HEK293 (cell line): Measurements from ENCODE around the gene RALGAPA1.

ENCODE experiments used
- CTCF ChIA-PET: fragments of 350-600 bp; formaldehyde crosslinking; extraction: SDS; loops from one replicate; lab custom pipeline; 2021; ENCODE audit warnings: antibody characterized with exemption; lab: Yijun Ruan, JAX
- POLR2A ChIA-PET: fragments of 300-600 bp; formaldehyde crosslinking; extraction: SDS; loops from one replicate; lab custom pipeline; 2020; ENCODE audit warnings: antibody characterized with exemption, inconsistent platforms; lab: Yijun Ruan, JAX
- H3K27ac ChIP-seq: fragments of 200-500 bp; sonication (Bioruptor generic); 2 replicates; pipeline ENCODE4 v1.5.1; 2014; ENCODE audit warnings: low read depth, low read length, control low read depth, inconsistent platforms; ENCODE audit errors: extremely low read depth
- H3K36me3 ChIP-seq, 2 experiments: fragments of 200-500 bp in 1 of 2; sonication (Bioruptor generic) in 1 of 2; 1 replicate in 1 of 2; 2 replicates in 1 of 2; pipeline ENCODE4 v1.5.1; 2014 to 2017; ENCODE audit warnings: inconsistent platforms in 2 of 2, low read length in 2 of 2; ENCODE audit not compliant: control insufficient read depth in 2 of 2, insufficient read depth in 1 of 2
- H3K4me1 ChIP-seq: fragments of 200-500 bp; sonication (Bioruptor generic); 2 replicates; pipeline ENCODE4 v1.5.1; 2014; ENCODE audit warnings: mild to moderate bottlenecking, low read length, inconsistent platforms; ENCODE audit not compliant: control insufficient read depth, insufficient read depth
- H3K4me3 ChIP-seq: 2 replicates; pipeline ENCODE4 v1.5.1; 2011; ENCODE audit warnings: low read depth, mild to moderate bottlenecking, control low read depth, low read length, moderate library complexity
- H3K9me3 ChIP-seq: fragments of 200-500 bp; sonication (Bioruptor generic); 2 replicates; pipeline ENCODE4 v1.5.1; 2014; ENCODE audit warnings: low read depth, low read length, inconsistent platforms; ENCODE audit not compliant: control insufficient read depth, insufficient read depth
- KLF7 ChIP-seq: fragments of 450-650 bp; formaldehyde crosslinking; IDR thresholded peaks from 2 replicates; pipeline ENCODE4 v1.5.1; 2016; ENCODE audit warnings: missing biosample characterization, missing genetic modification characterization, borderline replicate concordance
- SCRT2 ChIP-seq: fragments of 450-650 bp; formaldehyde crosslinking; IDR thresholded peaks from 2 replicates; pipeline ENCODE4 v1.5.1; 2016; ENCODE audit warnings: missing biosample characterization, missing genetic modification characterization
- SP7 ChIP-seq: fragments of 450-650 bp; formaldehyde crosslinking; IDR thresholded peaks from 2 replicates; pipeline ENCODE4 v1.5.1; 2016; ENCODE audit warnings: missing biosample characterization, missing genetic modification characterization
- ZBTB1 ChIP-seq: fragments of 450-650 bp; formaldehyde crosslinking; IDR thresholded peaks from 2 replicates; pipeline ENCODE4 v1.5.1; 2016; ENCODE audit warnings: missing biosample characterization, missing genetic modification characterization
- ZBTB17 ChIP-seq: fragments of 450-650 bp; formaldehyde crosslinking; IDR thresholded peaks from 2 replicates; pipeline ENCODE4 v1.5.1; 2016; ENCODE audit warnings: missing biosample characterization, missing genetic modification characterization
- ZFHX2 ChIP-seq: fragments of 450-650 bp; formaldehyde crosslinking; conservative IDR thresholded peaks from 2 replicates; pipeline ENCODE4 v1.5.1; 2016; ENCODE audit warnings: missing biosample characterization, missing genetic modification characterization
- ZFP69B ChIP-seq: fragments of 450-650 bp; formaldehyde crosslinking; IDR thresholded peaks from 2 replicates; pipeline ENCODE4 v1.5.1; 2016; ENCODE audit warnings: missing biosample characterization, missing genetic modification characterization
- ZNF16 ChIP-seq: fragments of 450-650 bp; formaldehyde crosslinking; IDR thresholded peaks from 2 replicates; pipeline ENCODE4 v1.5.1; 2016; ENCODE audit warnings: low read depth, missing biosample characterization, missing genetic modification characterization
- ZNF302 ChIP-seq: fragments of 450-650 bp; formaldehyde crosslinking; IDR thresholded peaks from 2 replicates; pipeline ENCODE4 v1.5.1; 2016; ENCODE audit warnings: missing biosample characterization, missing genetic modification characterization, low read depth
- ZNF350 ChIP-seq: fragments of 450-650 bp; formaldehyde crosslinking; IDR thresholded peaks from 2 replicates; pipeline ENCODE4 v1.5.0; 2017; ENCODE audit warnings: missing biosample characterization, mild to moderate bottlenecking, missing genetic modification characterization
- ZNF426 ChIP-seq: fragments of 450-650 bp; formaldehyde crosslinking; IDR thresholded peaks from 2 replicates; pipeline ENCODE4 v1.5.1; 2017; ENCODE audit warnings: missing biosample characterization, missing genetic modification characterization, mild to moderate bottlenecking, inconsistent platforms, moderate library complexity
- ZNF433 ChIP-seq: fragments of 450-650 bp; formaldehyde crosslinking; IDR thresholded peaks from 2 replicates; pipeline ENCODE4 v1.5.1; 2016; ENCODE audit warnings: missing biosample characterization, missing genetic modification characterization, low read depth
- ZNF473 ChIP-seq: fragments of 450-650 bp; formaldehyde crosslinking; IDR thresholded peaks from 2 replicates; pipeline ENCODE4 v1.5.1; 2017; ENCODE audit warnings: missing biosample characterization, missing genetic modification characterization
- ZNF514 ChIP-seq: fragments of 450-650 bp; formaldehyde crosslinking; IDR thresholded peaks from 2 replicates; pipeline ENCODE4 v1.5.1; 2016; ENCODE audit warnings: missing biosample characterization, missing genetic modification characterization
- ZNF561 ChIP-seq: fragments of 450-650 bp; IDR thresholded peaks from 2 replicates; pipeline ENCODE4 v1.5.1; 2018; ENCODE audit warnings: missing biosample characterization, missing genetic modification characterization, borderline replicate concordance
- ZNF596 ChIP-seq: fragments of 450-650 bp; IDR thresholded peaks from 2 replicates; pipeline ENCODE4 v1.5.0; 2018; ENCODE audit warnings: missing biosample characterization, mild to moderate bottlenecking, missing genetic modification characterization, moderate library complexity
- ZNF600 ChIP-seq: fragments of 450-650 bp; formaldehyde crosslinking; IDR thresholded peaks from 2 replicates; pipeline ENCODE4 v1.5.1; 2016; ENCODE audit warnings: missing biosample characterization, missing genetic modification characterization
- ZNF626 ChIP-seq: fragments of 450-650 bp; sonication (Bioruptor Pico); formaldehyde crosslinking; IDR thresholded peaks from 2 replicates; pipeline ENCODE4 v1.5.1; 2018; ENCODE audit warnings: missing biosample characterization, missing genetic modification characterization, inconsistent platforms
- ZNF707 ChIP-seq: fragments of 450-650 bp; formaldehyde crosslinking; IDR thresholded peaks from 2 replicates; pipeline ENCODE4 v1.5.1; 2016; ENCODE audit warnings: missing biosample characterization, missing genetic modification characterization
- ZNF785 ChIP-seq: fragments of 450-650 bp; formaldehyde crosslinking; IDR thresholded peaks from 2 replicates; pipeline ENCODE4 v1.5.1; 2016; ENCODE audit warnings: missing biosample characterization, missing genetic modification characterization
- ZNF792 ChIP-seq: fragments of 450-650 bp; formaldehyde crosslinking; IDR thresholded peaks from 2 replicates; pipeline ENCODE4 v1.5.1; 2016; ENCODE audit warnings: missing biosample characterization, missing genetic modification characterization
- TF ChIP-seq, protein P1 (sequence below): fragments of 450-650 bp; formaldehyde crosslinking; IDR thresholded peaks from 2 replicates; pipeline ENCODE4 v1.5.1; 2016; ENCODE audit warnings: missing biosample characterization, missing genetic modification characterization
- TF ChIP-seq, protein P2 (sequence below): fragments of 450-650 bp; formaldehyde crosslinking; IDR thresholded peaks from 2 replicates; pipeline ENCODE4 v1.5.1; 2016; ENCODE audit warnings: missing biosample characterization, missing genetic modification characterization
- TF ChIP-seq, protein P3 (sequence below): fragments of 450-650 bp; formaldehyde crosslinking; IDR thresholded peaks from 2 replicates; pipeline ENCODE4 v1.5.1; 2016; ENCODE audit warnings: missing biosample characterization, missing genetic modification characterization, borderline replicate concordance
- TF ChIP-seq, protein P4 (sequence below): fragments of 450-650 bp; formaldehyde crosslinking; IDR thresholded peaks from 2 replicates; pipeline ENCODE4 v1.5.1; 2016; ENCODE audit warnings: missing biosample characterization, missing genetic modification characterization
- TF ChIP-seq, protein P5 (sequence below): fragments of 450-650 bp; formaldehyde crosslinking; IDR thresholded peaks from 2 replicates; pipeline ENCODE4 v1.5.1; 2016; ENCODE audit warnings: missing biosample characterization, missing genetic modification characterization

Gene RALGAPA1

DNA sequence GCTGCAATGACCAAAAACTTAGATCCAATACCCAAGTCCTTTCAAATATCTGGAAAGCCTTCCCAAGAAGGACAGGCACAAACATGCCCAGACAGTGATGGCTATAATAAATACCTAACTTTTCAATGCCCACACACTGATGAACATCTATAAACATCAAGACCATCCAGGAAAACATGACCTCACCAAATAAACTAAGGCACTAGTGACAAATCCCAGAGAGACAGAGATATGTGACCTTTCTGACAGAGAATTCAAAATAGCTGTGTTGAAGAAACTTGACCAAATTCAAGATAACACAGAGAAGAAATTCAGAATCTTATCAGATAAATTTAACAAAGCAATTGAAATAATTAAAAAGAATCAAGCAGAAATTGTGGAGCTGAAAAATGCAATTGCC lies 313.8 kb downstream of the RALGAPA1 start:
- Histone ChIP-seq H3K4me3 (no peak overlapping the region), H3K36me3 (no peaks in the 10 kb centered on the region), H3K4me1 (no peaks in the 10 kb centered on the region), H3K27ac (no peak overlapping the region), H3K9me3 (no peaks in the 10 kb centered on the region)
- ChIA-PET POLR2A (no interaction called here), CTCF (no interaction called here)
- TF ChIP-seq ZFHX2 (tag by site-specific recombination) (no peak), ZFP69B (tag by site-specific recombination) (no peak), ZNF626 (tag by site-specific recombination) (no peak), ZNF473 (no peak), ZNF596 (tag by site-specific recombination) (no peak), ZNF16 (tag by site-specific recombination) (no peak), ZNF426 (no peak), ZNF792 (no peak), ZNF785 (tag by site-specific recombination) (no peak), ZBTB1 (tag by site-specific recombination) (no peak)
- TF ChIP-seq, protein P1, sequence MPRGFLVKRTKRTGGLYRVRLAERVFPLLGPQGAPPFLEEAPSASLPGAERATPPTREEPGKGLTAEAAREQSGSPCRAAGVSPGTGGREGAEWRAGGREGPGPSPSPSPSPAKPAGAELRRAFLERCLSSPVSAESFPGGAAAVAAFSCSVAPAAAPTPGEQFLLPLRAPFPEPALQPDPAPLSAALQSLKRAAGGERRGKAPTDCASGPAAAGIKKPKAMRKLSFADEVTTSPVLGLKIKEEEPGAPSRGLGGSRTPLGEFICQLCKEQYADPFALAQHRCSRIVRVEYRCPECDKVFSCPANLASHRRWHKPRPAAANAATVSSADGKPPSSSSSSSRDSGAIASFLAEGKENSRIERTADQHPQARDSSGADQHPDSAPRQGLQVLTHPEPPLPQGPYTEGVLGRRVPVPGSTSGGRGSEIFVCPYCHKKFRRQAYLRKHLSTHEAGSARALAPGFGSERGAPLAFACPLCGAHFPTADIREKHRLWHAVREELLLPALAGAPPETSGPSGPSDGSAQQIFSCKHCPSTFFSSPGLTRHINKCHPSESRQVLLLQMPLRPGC (tag by site-specific recombination): no peak
- TF ChIP-seq, protein P2, sequence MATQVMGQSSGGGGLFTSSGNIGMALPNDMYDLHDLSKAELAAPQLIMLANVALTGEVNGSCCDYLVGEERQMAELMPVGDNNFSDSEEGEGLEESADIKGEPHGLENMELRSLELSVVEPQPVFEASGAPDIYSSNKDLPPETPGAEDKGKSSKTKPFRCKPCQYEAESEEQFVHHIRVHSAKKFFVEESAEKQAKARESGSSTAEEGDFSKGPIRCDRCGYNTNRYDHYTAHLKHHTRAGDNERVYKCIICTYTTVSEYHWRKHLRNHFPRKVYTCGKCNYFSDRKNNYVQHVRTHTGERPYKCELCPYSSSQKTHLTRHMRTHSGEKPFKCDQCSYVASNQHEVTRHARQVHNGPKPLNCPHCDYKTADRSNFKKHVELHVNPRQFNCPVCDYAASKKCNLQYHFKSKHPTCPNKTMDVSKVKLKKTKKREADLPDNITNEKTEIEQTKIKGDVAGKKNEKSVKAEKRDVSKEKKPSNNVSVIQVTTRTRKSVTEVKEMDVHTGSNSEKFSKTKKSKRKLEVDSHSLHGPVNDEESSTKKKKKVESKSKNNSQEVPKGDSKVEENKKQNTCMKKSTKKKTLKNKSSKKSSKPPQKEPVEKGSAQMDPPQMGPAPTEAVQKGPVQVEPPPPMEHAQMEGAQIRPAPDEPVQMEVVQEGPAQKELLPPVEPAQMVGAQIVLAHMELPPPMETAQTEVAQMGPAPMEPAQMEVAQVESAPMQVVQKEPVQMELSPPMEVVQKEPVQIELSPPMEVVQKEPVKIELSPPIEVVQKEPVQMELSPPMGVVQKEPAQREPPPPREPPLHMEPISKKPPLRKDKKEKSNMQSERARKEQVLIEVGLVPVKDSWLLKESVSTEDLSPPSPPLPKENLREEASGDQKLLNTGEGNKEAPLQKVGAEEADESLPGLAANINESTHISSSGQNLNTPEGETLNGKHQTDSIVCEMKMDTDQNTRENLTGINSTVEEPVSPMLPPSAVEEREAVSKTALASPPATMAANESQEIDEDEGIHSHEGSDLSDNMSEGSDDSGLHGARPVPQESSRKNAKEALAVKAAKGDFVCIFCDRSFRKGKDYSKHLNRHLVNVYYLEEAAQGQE (tag by site-specific recombination): no peak
- TF ChIP-seq, protein P3, sequence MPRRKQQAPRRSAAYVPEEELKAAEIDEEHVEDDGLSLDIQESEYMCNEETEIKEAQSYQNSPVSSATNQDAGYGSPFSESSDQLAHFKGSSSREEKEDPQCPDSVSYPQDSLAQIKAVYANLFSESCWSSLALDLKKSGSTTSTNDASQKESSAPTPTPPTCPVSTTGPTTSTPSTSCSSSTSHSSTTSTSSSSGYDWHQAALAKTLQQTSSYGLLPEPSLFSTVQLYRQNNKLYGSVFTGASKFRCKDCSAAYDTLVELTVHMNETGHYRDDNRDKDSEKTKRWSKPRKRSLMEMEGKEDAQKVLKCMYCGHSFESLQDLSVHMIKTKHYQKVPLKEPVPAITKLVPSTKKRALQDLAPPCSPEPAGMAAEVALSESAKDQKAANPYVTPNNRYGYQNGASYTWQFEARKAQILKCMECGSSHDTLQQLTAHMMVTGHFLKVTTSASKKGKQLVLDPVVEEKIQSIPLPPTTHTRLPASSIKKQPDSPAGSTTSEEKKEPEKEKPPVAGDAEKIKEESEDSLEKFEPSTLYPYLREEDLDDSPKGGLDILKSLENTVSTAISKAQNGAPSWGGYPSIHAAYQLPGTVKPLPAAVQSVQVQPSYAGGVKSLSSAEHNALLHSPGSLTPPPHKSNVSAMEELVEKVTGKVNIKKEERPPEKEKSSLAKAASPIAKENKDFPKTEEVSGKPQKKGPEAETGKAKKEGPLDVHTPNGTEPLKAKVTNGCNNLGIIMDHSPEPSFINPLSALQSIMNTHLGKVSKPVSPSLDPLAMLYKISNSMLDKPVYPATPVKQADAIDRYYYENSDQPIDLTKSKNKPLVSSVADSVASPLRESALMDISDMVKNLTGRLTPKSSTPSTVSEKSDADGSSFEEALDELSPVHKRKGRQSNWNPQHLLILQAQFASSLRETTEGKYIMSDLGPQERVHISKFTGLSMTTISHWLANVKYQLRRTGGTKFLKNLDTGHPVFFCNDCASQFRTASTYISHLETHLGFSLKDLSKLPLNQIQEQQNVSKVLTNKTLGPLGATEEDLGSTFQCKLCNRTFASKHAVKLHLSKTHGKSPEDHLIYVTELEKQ (tag by site-specific recombination): no peak
- TF ChIP-seq, protein P4, sequence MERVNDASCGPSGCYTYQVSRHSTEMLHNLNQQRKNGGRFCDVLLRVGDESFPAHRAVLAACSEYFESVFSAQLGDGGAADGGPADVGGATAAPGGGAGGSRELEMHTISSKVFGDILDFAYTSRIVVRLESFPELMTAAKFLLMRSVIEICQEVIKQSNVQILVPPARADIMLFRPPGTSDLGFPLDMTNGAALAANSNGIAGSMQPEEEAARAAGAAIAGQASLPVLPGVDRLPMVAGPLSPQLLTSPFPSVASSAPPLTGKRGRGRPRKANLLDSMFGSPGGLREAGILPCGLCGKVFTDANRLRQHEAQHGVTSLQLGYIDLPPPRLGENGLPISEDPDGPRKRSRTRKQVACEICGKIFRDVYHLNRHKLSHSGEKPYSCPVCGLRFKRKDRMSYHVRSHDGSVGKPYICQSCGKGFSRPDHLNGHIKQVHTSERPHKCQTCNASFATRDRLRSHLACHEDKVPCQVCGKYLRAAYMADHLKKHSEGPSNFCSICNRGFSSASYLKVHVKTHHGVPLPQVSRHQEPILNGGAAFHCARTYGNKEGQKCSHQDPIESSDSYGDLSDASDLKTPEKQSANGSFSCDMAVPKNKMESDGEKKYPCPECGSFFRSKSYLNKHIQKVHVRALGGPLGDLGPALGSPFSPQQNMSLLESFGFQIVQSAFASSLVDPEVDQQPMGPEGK (tag by site-specific recombination): no peak

DNA sequence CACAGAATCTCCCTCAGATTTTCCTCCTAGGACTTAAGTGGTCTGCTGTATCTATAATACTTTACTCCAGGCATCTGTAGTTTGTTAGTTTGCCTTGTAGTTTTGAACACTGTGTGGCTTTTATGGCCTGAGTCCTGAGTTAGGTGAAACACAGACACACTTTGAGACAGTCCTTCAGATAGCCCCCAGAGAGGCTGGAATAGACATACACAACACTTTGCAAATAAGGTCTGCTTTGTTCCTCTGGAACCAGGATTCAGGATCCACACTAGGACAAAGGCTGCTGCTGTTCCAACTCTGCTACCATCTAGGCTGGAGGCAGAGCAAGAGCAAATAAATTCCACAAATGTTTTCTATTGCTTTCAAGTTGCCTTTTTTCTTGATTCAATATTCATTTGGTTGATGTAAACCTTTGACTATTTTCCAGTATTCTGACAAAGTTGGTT lies 316.5 kb downstream of the RALGAPA1 start:
- no peak overlapping the region for H3K27ac ChIP-seq
- H3K36me3 ChIP-seq: no peaks in the 10 kb centered on the region
- no peaks in the 10 kb centered on the region for H3K4me1 ChIP-seq
- ChIA-PET POLR2A (no interaction called here), CTCF (no interaction called here)
- no peak overlapping the region for H3K4me3 ChIP-seq
- TF ChIP-seq ZNF600 (tag by site-specific recombination) (no peak), ZNF433 (tag by site-specific recombination) (no peak), ZNF707 (tag by site-specific recombination) (no peak), ZBTB17 (tag by site-specific recombination) (no peak), ZNF514 (tag by site-specific recombination) (no peak), ZNF561 (tag by site-specific recombination) (no peak), SP7 (tag by site-specific recombination) (no peak), ZNF350 (tag by site-specific recombination) (no peak), SCRT2 (tag by site-specific recombination) (no peak), KLF7 (tag by site-specific recombination) (no peak), ZNF302 (tag by site-specific recombination) (no peak)
- TF ChIP-seq, protein P5, sequence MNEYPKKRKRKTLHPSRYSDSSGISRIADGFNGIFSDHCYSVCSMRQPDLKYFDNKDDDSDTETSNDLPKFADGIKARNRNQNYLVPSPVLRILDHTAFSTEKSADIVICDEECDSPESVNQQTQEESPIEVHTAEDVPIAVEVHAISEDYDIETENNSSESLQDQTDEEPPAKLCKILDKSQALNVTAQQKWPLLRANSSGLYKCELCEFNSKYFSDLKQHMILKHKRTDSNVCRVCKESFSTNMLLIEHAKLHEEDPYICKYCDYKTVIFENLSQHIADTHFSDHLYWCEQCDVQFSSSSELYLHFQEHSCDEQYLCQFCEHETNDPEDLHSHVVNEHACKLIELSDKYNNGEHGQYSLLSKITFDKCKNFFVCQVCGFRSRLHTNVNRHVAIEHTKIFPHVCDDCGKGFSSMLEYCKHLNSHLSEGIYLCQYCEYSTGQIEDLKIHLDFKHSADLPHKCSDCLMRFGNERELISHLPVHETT: no peak
- H3K9me3 ChIP-seq: no peaks in the 10 kb centered on the region
